Mesendoderm (in vitro differentiated cells): ENCODE results near the gene CLCN3.
"Not testable (repeated sequence)": the region's sequence is repeated elsewhere in the genome, so short reads cannot be mapped to it uniquely, and the experiment has no call there.

Experiments used
- DNase-seq: peaks from one replicate; pipeline ENCODE4 v3.0.0; 2013
- H2AK5ac ChIP-seq: 2 replicates; pipeline ENCODE4 v1.6.1; 2013; ENCODE audit warnings: low read length, inconsistent platforms
- H2BK120ac ChIP-seq: 2 replicates; pipeline ENCODE4 v1.6.1; 2013; ENCODE audit warnings: low read depth, mild to moderate bottlenecking, low read length, moderate library complexity, mixed read lengths
- H2BK15ac ChIP-seq: replicated peaks from 2 replicates; pipeline ENCODE4 v1.6.1; 2013; ENCODE audit warnings: low read depth, mild to moderate bottlenecking, moderate library complexity
- H2BK5ac ChIP-seq: 2 replicates; pipeline ENCODE4 v1.6.1; 2013; ENCODE audit warnings: low read length, inconsistent platforms
- H3K18ac ChIP-seq: 2 replicates; pipeline ENCODE4 v1.6.1; 2013; ENCODE audit warnings: mild to moderate bottlenecking, low read length, mixed read lengths
- H3K23ac ChIP-seq: one replicate; pipeline ENCODE4 v1.6.1; 2013; ENCODE audit warnings: low read length
- H3K27ac ChIP-seq: 2 replicates; pipeline ENCODE4 v1.5.1; 2013; ENCODE audit warnings: low read depth, mild to moderate bottlenecking, inconsistent platforms, low read length, moderate library complexity
- H3K27me3 ChIP-seq: 2 replicates; pipeline ENCODE4 v1.6.1; 2013; ENCODE audit warnings: low read length, control low read depth, mild to moderate bottlenecking, inconsistent platforms; ENCODE audit not compliant: insufficient read depth, poor library complexity
- H3K36me3 ChIP-seq: 2 replicates; pipeline ENCODE4 v1.6.1; 2013; ENCODE audit warnings: low read length, inconsistent platforms; ENCODE audit not compliant: control insufficient read depth, insufficient read depth
- H3K4ac ChIP-seq: one replicate; pipeline ENCODE4 v1.6.1; 2013; ENCODE audit warnings: low read depth, mild to moderate bottlenecking, low read length, moderate library complexity
- H3K4me1 ChIP-seq: 2 replicates; pipeline ENCODE4 v1.6.1; 2013; ENCODE audit warnings: low read depth, low read length, inconsistent platforms; ENCODE audit not compliant: control insufficient read depth
- H3K4me2 ChIP-seq: 2 replicates; pipeline ENCODE4 v1.6.1; 2013; ENCODE audit warnings: low read length
- H3K4me3 ChIP-seq: 2 replicates; pipeline ENCODE4 v1.5.1; 2013; ENCODE audit warnings: mild to moderate bottlenecking, low read length
- H3K56ac ChIP-seq: one replicate; pipeline ENCODE4 v1.6.1; 2013; ENCODE audit warnings: low read length
- H3K79me1 ChIP-seq: 2 replicates; pipeline ENCODE4 v1.6.1; 2013; ENCODE audit warnings: low read length, inconsistent platforms
- H3K79me2 ChIP-seq: 2 replicates; pipeline ENCODE4 v1.6.1; 2013; ENCODE audit warnings: mild to moderate bottlenecking, low read length; ENCODE audit not compliant: control insufficient read depth, insufficient read depth
- H3K9ac ChIP-seq: 2 replicates; pipeline ENCODE4 v1.6.1; 2013; ENCODE audit warnings: low read length, inconsistent platforms
- H4K5ac ChIP-seq: one replicate; pipeline ENCODE4 v1.6.1; 2013; ENCODE audit warnings: low read length
- H4K8ac ChIP-seq: one replicate; pipeline ENCODE4 v1.6.1; 2013; ENCODE audit warnings: low read depth, mild to moderate bottlenecking, control low read depth, low read length, moderate library complexity
- WGBS: extraction: QIAGEN DNeasy Blood & Tissue Kit; methylation state at CpG from one replicate; pipeline ENCODE4 v1.1.7; 2013; ENCODE audit warnings: low lambda C conversion rate, missing lambda C conversion rate; ENCODE audit not compliant: insufficient coverage; ENCODE audit errors: extremely low coverage; 5-methylcytosine and 5-hydroxymethylcytosine counted together

The CLCN3 gene

DNA sequence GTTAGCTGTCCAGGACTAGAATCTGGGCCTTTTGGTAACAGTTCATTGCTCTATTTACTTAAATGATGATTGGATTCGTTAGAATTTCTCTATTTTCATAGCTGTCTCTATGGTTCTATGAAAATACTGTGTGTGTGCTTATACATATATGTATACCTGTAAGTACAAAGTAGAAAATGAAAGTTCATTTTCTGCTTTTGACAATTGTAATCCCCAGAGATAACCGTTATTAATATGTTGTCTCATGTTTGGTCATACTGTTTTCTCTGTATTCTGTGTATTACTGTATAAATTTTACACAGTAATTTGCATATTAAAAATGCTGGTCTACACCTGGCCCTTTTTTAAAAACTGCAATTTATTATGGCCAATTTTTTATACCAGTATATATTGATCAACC, 55.4 kb downstream of the CLCN3 start:
- no peak overlapping the region for H2BK15ac ChIP-seq
- WGBS = no CpG with 5 or more reads among the region's 2 CpGs
- no peak overlapping the region for H4K5ac ChIP-seq
- no peak overlapping the region for H2BK5ac ChIP-seq
- no peak overlapping the region for H3K4me3 ChIP-seq
- H3K36me3 ChIP-seq = no peaks in the 10 kb centered on the region
- no peak overlapping the region for H3K23ac ChIP-seq
- H4K8ac ChIP-seq = no peak overlapping the region
- no peak overlapping the region for H3K27ac ChIP-seq
- H2AK5ac ChIP-seq = no peak overlapping the region
- H3K4ac ChIP-seq = no peak overlapping the region
- no peak overlapping the region for H3K4me2 ChIP-seq
- DNase-seq = no peak
- H3K56ac ChIP-seq = no peak overlapping the region
- no peaks in the 10 kb centered on the region for H3K4me1 ChIP-seq
- H3K79me1 ChIP-seq = no peaks in the 10 kb centered on the region
- H2BK120ac ChIP-seq = no peak overlapping the region
- H3K18ac ChIP-seq = no peak overlapping the region
- H3K9ac ChIP-seq = no peak overlapping the region
- H3K27me3 ChIP-seq = no peaks in the 10 kb centered on the region
- no peaks in the 10 kb centered on the region for H3K79me2 ChIP-seq

DNA sequence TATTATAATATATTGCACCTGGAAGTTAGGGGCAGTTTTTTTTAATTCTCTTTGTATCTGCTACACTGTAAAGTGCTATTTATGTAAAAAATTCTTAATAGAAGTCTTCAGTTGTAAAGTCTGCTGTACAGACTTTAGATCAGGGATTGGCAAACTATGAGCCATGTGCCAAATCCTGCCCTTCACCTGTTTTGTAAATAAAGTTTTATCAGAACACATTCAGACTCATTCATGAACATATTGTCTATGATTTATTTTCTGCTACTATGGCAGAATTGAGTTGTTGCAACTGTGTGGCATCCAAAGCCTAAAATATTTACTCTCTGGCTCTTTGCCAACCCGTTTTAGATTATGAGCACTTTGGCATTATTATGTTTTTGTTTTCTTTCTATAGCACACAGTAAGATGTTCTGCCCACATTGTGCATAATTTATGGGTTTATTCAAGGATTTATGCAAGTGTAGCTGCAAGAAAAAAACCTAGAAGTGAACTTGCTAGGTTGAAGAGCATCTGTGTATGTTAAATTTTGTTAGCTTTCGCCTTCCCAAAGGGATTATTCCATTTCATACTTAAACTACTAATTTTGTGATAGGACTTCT, 56.9 kb downstream of the CLCN3 start:
- Histone ChIP-seq H2AK5ac (no peak overlapping the region), H2BK120ac (no peak overlapping the region), H3K4me2 (no peak overlapping the region), H3K4me3 (no peak overlapping the region), H3K79me1 (no peaks in the 10 kb centered on the region), H3K79me2 (no peaks in the 10 kb centered on the region), H3K27ac (no peak overlapping the region), H3K23ac (no peak overlapping the region), H4K5ac (no peak overlapping the region), H2BK15ac (no peak overlapping the region), H4K8ac (no peak overlapping the region), H3K18ac (no peak overlapping the region), H3K4me1 (no peaks in the 10 kb centered on the region), H3K27me3 (no peaks in the 10 kb centered on the region), H3K4ac (no peak overlapping the region), H3K9ac (no peak overlapping the region), H3K36me3 (no peaks in the 10 kb centered on the region), H2BK5ac (no peak overlapping the region), H3K56ac (no peak overlapping the region)
- no CpG with 5 or more reads among the region's 2 CpGs for WGBS
- DNase-seq = no peak

DNA sequence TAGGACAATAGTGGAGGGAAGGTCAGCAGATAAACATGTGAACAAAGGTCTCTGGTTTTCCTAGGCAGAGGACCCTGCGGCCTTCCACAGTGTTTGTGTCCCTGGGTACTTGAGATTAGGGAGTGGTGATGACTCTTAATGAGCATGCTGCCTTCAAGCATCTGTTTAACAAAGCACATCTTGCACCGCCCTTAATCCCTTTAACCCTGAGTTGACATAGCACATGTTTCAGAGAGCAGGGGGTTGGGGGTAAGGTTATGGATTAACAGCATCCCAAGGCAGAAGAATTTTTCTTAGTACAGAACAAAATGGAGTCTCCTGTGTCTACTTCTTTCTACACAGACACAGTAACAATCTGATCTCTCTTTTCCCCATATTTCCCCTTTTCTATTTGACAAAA, 58.1 kb downstream of the CLCN3 start:
- H3K23ac ChIP-seq, H3K27ac ChIP-seq, H3K79me2 ChIP-seq, H4K5ac ChIP-seq, H2BK120ac ChIP-seq, H3K27me3 ChIP-seq, H3K18ac ChIP-seq, H2BK5ac ChIP-seq, H3K4me3 ChIP-seq, H3K9ac ChIP-seq, H3K4ac ChIP-seq, H2AK5ac ChIP-seq, DNase-seq, H3K4me1 ChIP-seq, H4K8ac ChIP-seq, H3K36me3 ChIP-seq, H2BK15ac ChIP-seq, H3K79me1 ChIP-seq, H3K4me2 ChIP-seq, H3K56ac ChIP-seq: not testable (repeated sequence)
- no CpG with 5 or more reads among the region's 2 CpGs for WGBS

DNA sequence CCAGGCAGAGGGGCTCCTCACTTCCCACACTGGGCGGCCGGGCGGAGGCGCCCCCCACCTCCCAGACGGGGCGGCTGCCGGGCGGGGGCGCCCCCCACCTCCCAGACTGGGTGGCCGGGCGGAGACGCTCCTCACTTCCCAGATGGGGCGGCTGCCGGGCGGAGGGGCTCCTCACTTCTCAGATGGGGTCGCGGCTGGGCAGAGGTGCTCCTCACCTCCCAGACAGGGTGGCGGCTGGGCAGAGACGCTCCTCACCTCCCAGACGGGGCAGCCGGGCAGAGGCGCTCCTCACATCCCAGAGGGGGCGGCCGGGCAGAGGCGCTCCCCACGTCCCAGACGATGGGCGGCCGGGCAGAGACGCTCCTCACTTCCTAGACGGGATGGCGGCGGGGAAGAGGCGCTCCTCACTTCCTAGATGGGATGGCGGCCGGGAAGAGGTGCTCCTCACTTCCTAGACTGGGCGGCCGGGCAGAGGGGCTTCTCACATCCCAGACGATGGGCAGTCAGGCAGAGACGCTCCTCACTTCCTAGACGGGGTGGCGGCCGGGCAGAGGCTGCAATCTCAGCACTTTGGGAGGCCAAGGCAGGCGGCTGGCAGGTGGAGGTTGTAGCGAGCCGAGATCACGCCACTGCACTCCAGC, 58.7 kb downstream of the CLCN3 start:
- not testable (repeated sequence) for H3K79me1 ChIP-seq, H3K23ac ChIP-seq, DNase-seq, H2BK5ac ChIP-seq, H3K79me2 ChIP-seq, H2BK120ac ChIP-seq, H3K4me2 ChIP-seq, H4K8ac ChIP-seq, H3K56ac ChIP-seq, H2BK15ac ChIP-seq, H3K9ac ChIP-seq, H3K4me1 ChIP-seq, H3K4me3 ChIP-seq, H3K27ac ChIP-seq, H4K5ac ChIP-seq, H3K4ac ChIP-seq, H3K27me3 ChIP-seq, H3K18ac ChIP-seq, H3K36me3 ChIP-seq, H2AK5ac ChIP-seq
- no CpG with 5 or more reads among the region's 47 CpGs for WGBS

DNA sequence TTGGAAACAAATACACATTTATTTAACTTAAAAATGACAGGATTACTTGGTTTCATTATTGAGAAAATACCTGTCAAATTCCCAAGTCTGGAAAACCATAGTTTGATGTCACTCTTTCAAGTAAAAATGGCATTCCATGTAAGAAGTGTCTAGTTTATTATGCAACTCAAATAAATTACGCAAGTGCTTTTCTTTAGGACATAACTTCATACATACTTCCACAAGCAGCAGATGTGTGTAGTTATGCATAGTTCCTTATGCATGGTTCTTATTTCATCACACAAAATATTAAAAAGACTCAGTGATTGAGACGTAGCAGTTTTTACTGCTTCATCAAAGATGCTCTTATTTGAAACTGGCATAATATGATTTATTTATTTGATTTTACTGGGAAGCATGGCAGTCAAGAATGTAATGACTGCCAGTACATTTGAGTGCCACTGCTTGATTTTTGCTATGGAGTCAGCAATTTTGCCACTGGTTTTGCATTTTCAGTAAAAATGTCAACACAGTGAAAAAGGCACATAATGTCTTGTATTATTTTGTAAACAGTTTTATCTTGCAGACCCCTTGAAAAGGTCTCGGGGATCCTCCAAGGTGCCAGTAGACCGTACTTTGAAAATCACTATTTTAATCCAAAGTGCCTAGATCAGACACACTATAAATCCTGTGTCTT, 62.1 kb downstream of the CLCN3 start:
- no peaks in the 10 kb centered on the region for H3K79me2 ChIP-seq
- no peak overlapping the region for H2AK5ac ChIP-seq
- H3K4me2 ChIP-seq = no peak overlapping the region
- no peak overlapping the region for H3K27ac ChIP-seq
- no peak overlapping the region for H2BK5ac ChIP-seq
- H3K4ac ChIP-seq = no peak overlapping the region
- H3K18ac ChIP-seq = no peak overlapping the region
- H3K56ac ChIP-seq = no peak overlapping the region
- H2BK15ac ChIP-seq = no peak overlapping the region
- no peaks in the 10 kb centered on the region for H3K4me1 ChIP-seq
- H3K36me3 ChIP-seq = no peaks in the 10 kb centered on the region
- H3K9ac ChIP-seq = no peak overlapping the region
- H3K27me3 ChIP-seq = no peaks in the 10 kb centered on the region
- H3K79me1 ChIP-seq = no peaks in the 10 kb centered on the region
- H2BK120ac ChIP-seq = no peak overlapping the region
- no peak overlapping the region for H3K4me3 ChIP-seq
- no CpG with 5 or more reads among the region's 4 CpGs for WGBS
- H4K5ac ChIP-seq = no peak overlapping the region
- no peak overlapping the region for H3K23ac ChIP-seq
- H4K8ac ChIP-seq = no peak overlapping the region
- DNase-seq = no peak
